Renal pelvis (tissue), 4 donors: Measurements from ENCODE around the gene RAMP3. TPM values are rescaled to one million over a fixed set of nuclear protein-coding genes. Genes with fewer than 3 reads are reported as not detected.
"Not testable (repeated sequence)": the region's sequence is repeated elsewhere in the genome, so short reads cannot be mapped to it uniquely, and the experiment has no call there.

ENCODE experiments used
- DNase-seq: peaks from one replicate; pipeline ENCODE4 v3.0.0-alpha.2; 2013
- polyA plus RNA-seq, 3 donors: library from polyadenylated mRNA; unstranded; fragments of 120-200 nt; gene quantifications; one replicate each; pipeline ENCODE4 v1.2.1, GENCODE V29; 2013; ENCODE audit not compliant: insufficient read length in 3 of 3

Gene RAMP3
- polyA plus RNA-seq, 3 donors: 8.6 to 11.0 (median 10.7) TPM

DNA sequence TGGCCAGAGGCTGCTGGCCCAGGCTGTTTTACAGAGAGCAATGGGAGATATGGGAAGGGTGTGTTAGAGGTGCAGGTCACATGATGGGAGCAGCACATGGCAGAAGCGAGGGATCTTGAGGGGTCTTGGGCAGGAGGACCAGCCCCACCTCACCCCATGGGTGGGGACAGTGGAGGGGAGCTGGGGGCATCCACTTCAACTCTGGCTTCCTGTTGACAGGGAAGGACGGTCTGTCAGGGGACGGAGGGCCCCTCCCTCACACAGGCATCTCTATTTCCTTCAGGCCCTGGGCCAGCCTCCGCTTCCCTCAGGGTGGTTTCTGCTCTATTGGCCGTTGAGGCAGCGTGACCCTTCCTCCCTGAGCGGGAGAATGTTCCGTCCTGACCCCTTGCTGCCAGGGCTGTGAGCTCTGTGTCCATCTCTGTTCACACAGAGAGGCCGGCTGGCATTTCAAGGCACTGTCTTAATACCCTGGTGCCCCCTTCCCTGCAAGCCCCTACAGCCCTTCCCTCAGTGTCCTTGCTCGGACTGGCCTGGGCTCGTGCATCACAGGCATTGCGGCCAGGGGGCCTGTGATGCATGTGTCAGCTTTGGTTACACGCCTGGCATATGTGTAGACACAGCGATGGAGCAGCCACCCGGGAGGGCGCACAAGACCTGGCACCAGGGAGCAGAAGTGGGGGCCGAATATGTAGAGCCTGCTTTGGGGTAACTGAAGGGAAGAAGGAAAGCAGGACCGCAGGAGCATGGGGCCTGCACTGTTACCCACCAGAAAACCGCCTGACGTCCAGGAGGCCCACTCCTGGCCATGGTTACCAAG, 31.8 kb downstream of the RAMP3 start:
- DNase-seq: no peak

GRCh38 chr7:45190406-45191165, 33.0 kb downstream of the RAMP3 start:
- DNase-seq: no peak

- no peak for DNase-seq
These were observed 33.8 kb downstream of the RAMP3 start for GRCh38 chr7:45191396-45191795.

- no peak for DNase-seq
These were observed 35.0 kb downstream of the RAMP3 start for GRCh38 chr7:45192621-45193041.

DNA sequence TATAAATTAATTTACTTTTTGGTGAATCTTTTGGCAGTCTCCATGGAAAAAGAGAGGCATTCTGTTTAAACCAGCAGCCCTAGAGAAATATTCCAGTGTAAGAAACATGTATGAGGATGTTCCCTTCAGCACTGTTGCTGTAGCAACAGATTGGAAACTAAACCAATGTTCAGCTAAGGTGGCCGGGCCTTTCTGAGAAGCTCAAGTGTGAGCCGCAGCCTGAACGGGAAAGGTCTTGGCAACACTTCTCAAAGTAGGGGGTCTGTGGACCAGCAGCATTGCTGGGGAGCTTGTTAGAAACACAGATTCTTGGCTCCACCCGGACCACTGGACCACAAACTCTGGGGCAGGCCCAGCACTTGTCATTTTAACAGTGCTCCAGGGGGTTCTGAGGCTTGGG, 36.2 kb downstream of the RAMP3 start:
- DNase-seq: no peak

DNA sequence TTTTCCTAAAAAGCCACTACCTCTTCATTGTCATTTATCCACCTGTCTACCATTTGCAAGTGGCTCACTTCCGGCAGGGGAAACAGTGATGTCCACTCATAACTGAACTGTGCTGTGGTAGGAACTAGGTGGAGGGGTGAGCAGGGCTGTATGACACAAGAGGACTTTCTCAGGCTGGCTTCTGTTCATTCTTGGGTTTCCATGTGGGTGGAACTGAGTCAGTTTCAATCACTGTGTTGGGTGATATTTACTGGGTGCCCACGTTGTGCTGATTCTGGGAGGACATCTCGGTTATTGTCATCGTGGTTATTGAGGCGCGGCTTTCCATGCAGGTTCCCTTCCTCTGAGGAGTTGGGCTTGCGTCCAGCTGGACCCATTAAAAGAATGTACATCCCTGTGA, 38.8 kb downstream of the RAMP3 start:
- DNase-seq: no peak

DNA sequence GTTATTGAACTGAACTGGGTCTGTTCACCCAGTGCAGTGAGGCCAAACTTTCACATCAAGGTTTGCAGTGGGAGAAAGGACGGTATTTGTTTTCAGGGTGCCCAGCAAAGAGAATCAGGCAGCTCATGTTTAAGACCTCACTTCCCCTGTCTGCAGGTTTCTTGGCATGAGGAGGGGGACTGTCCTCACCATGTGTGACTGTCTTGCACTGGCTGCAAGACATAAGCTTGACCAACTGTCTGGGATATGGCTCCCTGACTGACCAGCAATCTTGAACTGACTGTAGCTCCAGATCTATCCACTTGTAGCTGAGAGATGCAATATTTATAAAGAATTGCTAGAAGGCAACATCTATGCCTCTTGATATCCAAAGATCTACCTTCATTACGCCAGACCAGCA, 39.9 kb downstream of the RAMP3 start:
- DNase-seq: no peak

GRCh38 chr7:45198986-45199385, 41.4 kb downstream of the RAMP3 start:
- DNase-seq: no peak

DNA sequence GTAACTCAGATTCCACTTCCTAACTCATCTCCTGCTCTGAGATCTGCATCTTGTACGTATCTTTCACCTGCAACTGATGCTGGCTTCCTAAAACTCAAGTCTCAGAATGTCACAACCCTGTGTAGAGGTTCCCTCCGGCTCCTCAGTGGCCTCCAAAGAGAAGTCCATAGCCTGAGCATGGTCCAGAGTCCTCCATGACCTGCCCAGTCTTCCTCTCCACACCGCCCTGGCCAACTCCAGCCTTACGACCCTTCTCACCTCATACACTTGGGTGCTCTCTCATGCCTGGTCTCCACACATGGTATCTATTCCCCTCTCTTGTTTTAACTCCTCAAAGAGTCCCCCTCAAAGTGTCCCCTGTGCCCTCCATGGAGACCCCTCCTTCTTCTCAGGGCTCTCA, 41.9 kb downstream of the RAMP3 start:
- no peak for DNase-seq

DNA sequence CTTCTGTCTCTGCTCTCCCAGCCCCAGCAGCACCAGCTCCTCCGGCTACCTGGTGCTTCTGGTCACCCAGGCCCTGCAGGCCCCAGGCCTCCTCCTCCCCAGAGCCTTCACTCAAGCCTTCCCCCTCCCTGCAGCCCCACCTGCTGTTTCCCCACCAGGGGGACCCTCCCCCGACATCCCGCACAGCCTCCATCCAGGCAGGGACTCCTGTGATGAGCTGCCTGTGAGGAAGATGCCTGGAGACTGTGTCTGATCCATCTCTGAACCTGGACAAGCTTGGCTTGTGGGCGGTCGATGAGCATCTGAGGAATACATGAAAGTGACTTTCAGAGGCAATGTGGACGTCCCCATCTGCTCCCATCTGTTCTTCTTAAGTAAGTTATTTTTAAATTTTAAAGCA, 45.0 kb downstream of the RAMP3 start:
- no peak for DNase-seq

GRCh38 chr7:45203036-45203435, 45.4 kb downstream of the RAMP3 start:
- DNase-seq: no peak

- DNase-seq: no peak
These were observed 45.9 kb downstream of the RAMP3 start for GRCh38 chr7:45203459-45203858.

GRCh38 chr7:45203936-45204445, 46.4 kb downstream of the RAMP3 start:
- DNase-seq: no peak

DNA sequence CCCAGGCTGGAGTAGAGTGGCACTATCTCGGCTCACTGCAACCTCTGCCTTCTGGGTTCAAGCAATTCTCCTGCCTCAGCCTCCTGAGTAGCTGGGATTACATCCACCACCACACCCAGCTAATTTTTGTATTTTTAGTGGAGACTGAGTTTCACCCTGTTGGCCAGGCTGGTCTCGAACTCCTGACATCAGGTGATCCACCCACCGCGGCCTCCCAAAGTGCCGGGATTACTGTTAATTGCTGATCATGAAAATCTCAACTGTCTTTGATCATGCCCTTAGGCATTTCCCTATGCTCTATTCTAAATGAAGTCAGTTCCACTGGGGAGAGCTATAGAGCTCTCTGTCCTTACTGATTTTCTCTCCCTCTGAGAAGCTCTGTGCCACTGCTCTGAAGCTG, 48.7 kb downstream of the RAMP3 start:
- DNase-seq: not testable (repeated sequence)

- not testable (repeated sequence) for DNase-seq
These were observed 52.3 kb downstream of the RAMP3 start for GRCh38 chr7:45209909-45210308.

DNA sequence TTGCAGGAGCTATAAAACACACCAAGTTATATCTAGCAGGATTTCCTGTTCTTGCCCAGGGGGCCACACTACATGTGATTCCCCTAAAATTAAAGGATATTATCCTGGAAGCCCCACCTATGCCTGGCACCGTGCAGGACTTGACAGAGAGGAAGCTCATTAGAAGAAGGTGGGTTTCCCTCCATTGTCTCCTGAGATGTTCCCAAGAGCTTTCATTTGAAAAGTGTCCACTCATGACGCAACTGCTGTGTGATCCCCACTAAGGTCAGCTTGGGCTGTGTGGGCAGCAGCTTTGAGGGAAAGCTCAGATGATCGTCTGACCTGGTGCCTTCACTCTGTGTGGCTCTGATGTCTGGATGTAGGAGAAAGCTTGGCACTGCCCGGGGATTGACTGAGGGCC, 53.5 kb downstream of the RAMP3 start:
- DNase-seq: no peak

GRCh38 chr7:45211958-45212357, 54.4 kb downstream of the RAMP3 start:
- no peak for DNase-seq

GRCh38 chr7:45212606-45213005, 55.0 kb downstream of the RAMP3 start:
- DNase-seq: no peak

- no peak for DNase-seq
These were observed 58.0 kb downstream of the RAMP3 start for GRCh38 chr7:45215601-45216062.

- no peak for DNase-seq
These were observed 58.6 kb downstream of the RAMP3 start for GRCh38 chr7:45216181-45216580.

DNA sequence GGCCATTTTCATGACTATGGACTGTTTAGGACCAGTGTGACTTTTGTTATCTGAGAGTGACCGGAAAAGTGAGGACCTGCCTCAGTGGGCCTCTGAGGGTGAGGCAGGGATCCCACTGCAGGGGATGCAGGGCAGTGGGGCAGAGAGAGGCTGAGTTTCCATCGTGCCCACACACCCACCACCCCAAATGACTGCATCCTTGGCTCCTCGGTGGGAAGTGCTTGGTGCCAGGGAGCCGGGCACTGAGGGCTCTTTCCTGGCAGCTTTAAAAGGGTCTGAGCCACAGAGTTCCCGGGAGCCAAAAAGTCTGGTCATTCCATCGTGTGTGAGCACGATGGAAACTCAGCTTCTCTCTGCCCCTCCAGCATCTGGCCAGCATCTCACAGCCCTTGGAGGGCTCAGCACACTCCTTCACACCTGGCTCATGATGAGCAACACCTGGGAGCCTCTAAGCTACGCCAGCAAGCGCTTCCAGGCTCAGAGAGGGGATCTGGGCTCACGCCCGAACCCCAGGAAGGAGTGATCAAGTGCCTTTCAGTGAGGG, 59.1 kb downstream of the RAMP3 start:
- no peak for DNase-seq

DNA sequence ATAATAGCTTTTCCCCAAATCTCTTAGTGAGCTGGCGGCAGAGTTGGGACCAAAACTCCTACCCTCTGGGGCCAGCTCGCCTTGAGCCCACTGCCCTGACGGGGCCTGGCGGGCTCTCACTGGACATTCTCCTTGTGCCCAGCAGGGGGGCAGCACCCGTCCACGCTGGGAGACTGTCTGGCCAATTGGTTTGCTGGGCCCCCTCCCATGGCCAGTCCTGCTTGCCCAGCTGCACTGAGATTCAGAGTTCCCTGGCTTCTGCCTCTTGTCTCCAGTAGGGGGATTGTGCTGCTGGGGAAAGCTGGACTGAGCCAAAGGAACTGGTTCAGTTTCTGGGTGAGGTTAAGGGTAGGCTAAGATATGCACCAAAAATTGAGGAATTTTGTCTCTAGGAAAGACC, 59.8 kb downstream of the RAMP3 start:
- DNase-seq: no peak

DNA sequence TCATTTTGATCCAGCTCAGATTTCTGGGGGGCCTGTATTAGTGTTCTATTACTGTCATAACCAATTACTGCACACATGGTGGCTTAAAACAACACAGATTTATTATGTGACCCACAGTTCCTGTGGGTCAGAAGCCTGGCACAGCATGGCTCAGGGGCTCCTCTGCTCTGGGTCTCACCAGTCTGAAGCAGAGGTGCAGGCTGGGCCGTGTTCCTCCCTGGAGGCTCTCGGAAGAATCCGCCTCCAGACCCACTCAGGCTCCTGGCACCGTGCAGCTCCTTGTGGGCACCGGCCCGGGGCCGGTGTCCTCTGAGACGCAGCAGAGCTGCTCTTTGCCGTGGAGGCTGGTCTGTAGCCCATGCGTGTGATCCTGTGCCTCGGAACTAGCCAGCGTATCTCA, 61.5 kb downstream of the RAMP3 start:
- no peak for DNase-seq
